ENCODE measurements around the gene PTCHD1. TPM values are rescaled to one million over a fixed set of nuclear protein-coding genes. Genes with fewer than 3 reads are reported as not detected.

The PTCHD1 gene
- total and polyA plus RNA-seq, 8 donors: under 0.01 to 0.16 (median 0.04) TPM; not detected in 1

DNA sequence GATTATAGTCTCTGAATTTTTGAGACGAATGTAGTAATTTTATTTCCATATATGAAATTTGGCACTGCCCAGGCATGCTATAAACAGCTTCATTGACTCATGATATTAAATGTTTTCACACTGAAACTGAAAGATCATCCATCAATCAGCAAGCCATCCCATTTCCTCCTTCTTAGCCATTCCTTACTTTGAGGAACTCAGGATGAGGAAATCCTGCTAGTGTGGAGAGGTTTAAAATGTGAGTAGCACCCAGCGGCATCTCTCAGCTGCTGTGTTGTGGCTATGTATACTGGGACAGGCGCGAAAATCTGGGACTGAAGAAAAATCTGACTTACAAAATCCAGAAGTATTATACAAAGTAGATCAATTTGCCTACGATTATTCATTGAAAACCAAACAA, 52.1 kb downstream of the PTCHD1 start:
- peak; percentile 41 for FAIRE-seq
- WGBS, 2 donors: 69 to 90% methylated on average over 5 of the region's 5 CpGs
- intact Hi-C loops (cut with DNase I): no loop called here

DNA sequence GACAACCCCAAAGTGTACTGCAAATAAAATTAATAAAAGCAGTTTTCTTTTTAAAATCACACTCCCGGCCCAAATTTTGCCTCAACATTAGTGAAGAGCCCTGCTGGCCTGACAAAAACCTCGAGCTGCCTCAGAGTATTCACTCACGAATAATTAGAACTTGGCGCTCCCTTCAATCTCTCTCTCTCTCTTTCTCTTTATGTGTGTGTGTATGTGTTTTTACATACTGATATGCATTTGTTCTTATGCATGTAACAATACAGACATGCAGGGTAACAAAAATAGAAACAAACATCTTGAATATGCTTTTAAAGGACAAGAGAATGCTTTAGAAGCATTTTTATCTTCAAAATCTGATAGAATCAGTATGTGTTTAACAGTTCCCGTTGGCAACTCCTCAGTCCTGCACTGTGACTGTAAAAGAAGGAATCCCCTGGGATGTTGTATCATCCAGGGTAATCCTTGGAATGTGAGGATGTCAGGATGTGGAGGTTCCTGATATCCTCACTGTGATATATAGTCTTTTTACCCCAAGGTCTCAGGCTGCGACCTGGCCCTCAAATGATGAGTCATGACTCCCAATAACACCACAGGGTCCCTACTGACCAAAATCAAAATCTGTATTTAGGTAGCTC, 53.0 kb downstream of the PTCHD1 start:
- H3K36me3 ChIP-seq: no peaks in the 10 kb centered on the region
- no peak overlapping the region for H3K27ac ChIP-seq
- DNase-seq (no peak), ATAC-seq (no peak), FAIRE-seq (no peak)
- H3K4me1 ChIP-seq: no peaks in the 10 kb centered on the region
- H3K27me3 ChIP-seq: no peaks in the 10 kb centered on the region
- TF ChIP-seq, protein P1, sequence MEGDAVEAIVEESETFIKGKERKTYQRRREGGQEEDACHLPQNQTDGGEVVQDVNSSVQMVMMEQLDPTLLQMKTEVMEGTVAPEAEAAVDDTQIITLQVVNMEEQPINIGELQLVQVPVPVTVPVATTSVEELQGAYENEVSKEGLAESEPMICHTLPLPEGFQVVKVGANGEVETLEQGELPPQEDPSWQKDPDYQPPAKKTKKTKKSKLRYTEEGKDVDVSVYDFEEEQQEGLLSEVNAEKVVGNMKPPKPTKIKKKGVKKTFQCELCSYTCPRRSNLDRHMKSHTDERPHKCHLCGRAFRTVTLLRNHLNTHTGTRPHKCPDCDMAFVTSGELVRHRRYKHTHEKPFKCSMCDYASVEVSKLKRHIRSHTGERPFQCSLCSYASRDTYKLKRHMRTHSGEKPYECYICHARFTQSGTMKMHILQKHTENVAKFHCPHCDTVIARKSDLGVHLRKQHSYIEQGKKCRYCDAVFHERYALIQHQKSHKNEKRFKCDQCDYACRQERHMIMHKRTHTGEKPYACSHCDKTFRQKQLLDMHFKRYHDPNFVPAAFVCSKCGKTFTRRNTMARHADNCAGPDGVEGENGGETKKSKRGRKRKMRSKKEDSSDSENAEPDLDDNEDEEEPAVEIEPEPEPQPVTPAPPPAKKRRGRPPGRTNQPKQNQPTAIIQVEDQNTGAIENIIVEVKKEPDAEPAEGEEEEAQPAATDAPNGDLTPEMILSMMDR (IDR thresholded peaks at IDR 0.05): no peak
- intact Hi-C loops (cut with DNase I): no loop called here
- H3K4me3 ChIP-seq: no peak overlapping the region
- no peaks in the 10 kb centered on the region for H3K9me3 ChIP-seq
- WGBS, 2 donors: 78 to 86% methylated on average over 6 of the region's 6 CpGs

More for the DNA sequence above, 52.1 kb downstream of the PTCHD1 start:
- H3K4me1 ChIP-seq: no peaks in the 10 kb centered on the region
- DNase-seq (no peak), ATAC-seq (no peak)
- no peak overlapping the region for H3K4me3 ChIP-seq
- H3K27me3 ChIP-seq: no peaks in the 10 kb centered on the region
- H3K36me3 ChIP-seq: no peaks in the 10 kb centered on the region
- no peak overlapping the region for H3K27ac ChIP-seq
- TF ChIP-seq, protein P1 (IDR thresholded peaks at IDR 0.05): no peak
- no peaks in the 10 kb centered on the region for H3K9me3 ChIP-seq

DNA sequence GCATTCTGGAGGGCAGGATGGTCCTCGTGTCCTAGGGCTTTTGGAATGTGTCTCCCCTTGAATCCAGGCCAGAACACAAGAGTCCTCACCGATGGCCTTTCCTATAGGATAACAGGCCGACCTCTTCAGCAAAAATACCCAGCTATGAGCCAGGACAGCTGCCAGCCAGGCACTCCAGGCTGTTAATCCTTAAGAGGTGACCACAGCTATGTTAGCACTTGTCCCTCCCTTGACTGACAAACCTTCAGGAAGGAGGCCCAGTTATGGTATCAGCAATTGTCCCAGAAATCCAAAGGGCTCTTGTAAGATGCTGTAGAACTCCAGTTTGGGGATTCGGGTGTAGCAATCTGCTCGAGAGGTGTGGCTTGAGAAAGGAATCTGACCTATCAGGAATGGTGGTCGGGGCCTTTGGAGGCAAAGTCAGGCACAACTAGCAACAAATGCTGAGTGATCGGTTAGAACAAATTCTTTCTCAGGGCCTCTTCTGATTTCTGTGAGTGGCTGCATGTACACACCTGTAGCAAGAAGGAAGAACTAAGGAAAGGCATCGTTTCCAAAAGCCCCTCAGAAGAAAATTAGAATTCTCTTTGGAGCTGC, 54.6 kb downstream of the PTCHD1 start:
- H3K9me3 ChIP-seq: no peaks in the 10 kb centered on the region
- TF ChIP-seq, protein P1 (IDR thresholded peaks at IDR 0.05): no peak
- H3K27ac ChIP-seq: no peak overlapping the region
- no peak overlapping the region for H3K4me3 ChIP-seq
- no peak for DNase-seq
- H3K36me3 ChIP-seq: no peaks in the 10 kb centered on the region
- no peak for FAIRE-seq
- 66 to 94% methylated on average over 8 of the region's 8 CpGs for WGBS, 2 donors
- no peaks in the 10 kb centered on the region for H3K27me3 ChIP-seq
- no peaks in the 10 kb centered on the region for H3K4me1 ChIP-seq
- ATAC-seq: no peak
- intact Hi-C loops (cut with DNase I): no loop called here

DNA sequence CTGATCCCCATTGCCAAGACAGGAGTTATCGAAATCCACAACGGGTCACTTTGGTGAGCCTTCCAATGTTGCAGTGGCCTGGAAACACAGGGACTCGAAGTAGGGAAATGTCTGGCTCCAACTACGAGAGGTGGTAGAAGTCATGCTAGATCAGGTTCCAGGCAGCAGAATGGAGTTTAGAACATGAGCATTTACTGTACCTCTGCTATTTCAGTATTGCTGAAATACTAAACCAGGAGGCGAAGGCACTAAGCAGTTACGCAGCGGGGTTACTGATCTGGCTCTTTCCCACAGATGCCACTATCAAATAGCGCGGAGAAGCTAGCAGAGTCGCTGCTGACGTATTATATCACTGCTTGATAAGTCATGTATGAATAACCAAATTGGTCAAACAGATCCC, 56.3 kb downstream of the PTCHD1 start:
- TF ChIP-seq, protein P1 (IDR thresholded peaks at IDR 0.05): no peak
- WGBS, 2 donors: 73 to 79% methylated on average over 11 of the region's 11 CpGs
- FAIRE-seq: no peak

DNA sequence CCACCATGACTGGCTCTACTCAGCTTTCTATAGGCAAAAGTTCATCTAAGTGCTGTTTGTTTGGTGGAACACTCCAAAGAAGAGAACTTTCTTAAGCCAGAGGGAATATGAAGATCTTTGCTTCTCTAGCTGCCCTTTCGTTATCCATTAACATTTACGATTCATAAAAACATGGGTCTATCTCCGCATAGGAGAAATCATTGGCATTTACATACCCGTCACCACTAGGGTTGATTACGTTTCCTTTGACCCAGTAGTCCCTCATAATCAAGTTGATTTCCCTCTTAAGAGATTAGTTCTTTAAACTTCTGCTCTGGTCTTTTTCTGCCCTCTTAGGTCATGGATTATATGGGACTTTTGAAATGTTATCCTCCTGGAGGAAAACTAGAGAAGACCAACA, 57.5 kb downstream of the PTCHD1 start:
- H3K4me1 ChIP-seq: no peaks in the 10 kb centered on the region
- no peak for ATAC-seq
- DNase-seq: no peak
- no peaks in the 10 kb centered on the region for H3K27me3 ChIP-seq
- H3K4me3 ChIP-seq: no peak overlapping the region
- H3K9me3 ChIP-seq: no peaks in the 10 kb centered on the region
- WGBS, 2 donors: 80 to 89% methylated on average over 5 of the region's 5 CpGs
- H3K27ac ChIP-seq: no peak overlapping the region
- TF ChIP-seq, protein P1 (IDR thresholded peaks at IDR 0.05): no peak
- no peaks in the 10 kb centered on the region for H3K36me3 ChIP-seq
- intact Hi-C loops (cut with DNase I): no loop called here
- no peak for FAIRE-seq

More for the DNA sequence above, 56.3 kb downstream of the PTCHD1 start:
- H3K4me3 ChIP-seq: no peak overlapping the region
- no peaks in the 10 kb centered on the region for H3K9me3 ChIP-seq
- no peak overlapping the region for H3K27ac ChIP-seq
- H3K36me3 ChIP-seq: no peaks in the 10 kb centered on the region
- intact Hi-C loops (cut with DNase I): no loop called here
- ATAC-seq (no peak), DNase-seq (no peak)
- H3K27me3 ChIP-seq: no peaks in the 10 kb centered on the region
- H3K4me1 ChIP-seq: no peaks in the 10 kb centered on the region
